H4 (cell line): Measurements from ENCODE around the gene DMBX1. TPM values are rescaled to one million over a fixed set of nuclear protein-coding genes. Genes with fewer than 3 reads are reported as not detected.

Experiments
- DNase-seq: peaks from one replicate; pipeline ENCODE4 v3.0.0-alpha.2; 2015; ENCODE audit warnings: low spot score
- total RNA-seq: library from RNA; depleted of rRNA; stranded (reverse); fragments of >200 nt; shearing (Covaris generic); gene quantifications from 2 replicates; pipeline ENCODE4 v1.2.3, GENCODE V29; 2014

Gene DMBX1
- total RNA-seq, 1 experiment from 2014 or later, result 0.37 TPM

DNA sequence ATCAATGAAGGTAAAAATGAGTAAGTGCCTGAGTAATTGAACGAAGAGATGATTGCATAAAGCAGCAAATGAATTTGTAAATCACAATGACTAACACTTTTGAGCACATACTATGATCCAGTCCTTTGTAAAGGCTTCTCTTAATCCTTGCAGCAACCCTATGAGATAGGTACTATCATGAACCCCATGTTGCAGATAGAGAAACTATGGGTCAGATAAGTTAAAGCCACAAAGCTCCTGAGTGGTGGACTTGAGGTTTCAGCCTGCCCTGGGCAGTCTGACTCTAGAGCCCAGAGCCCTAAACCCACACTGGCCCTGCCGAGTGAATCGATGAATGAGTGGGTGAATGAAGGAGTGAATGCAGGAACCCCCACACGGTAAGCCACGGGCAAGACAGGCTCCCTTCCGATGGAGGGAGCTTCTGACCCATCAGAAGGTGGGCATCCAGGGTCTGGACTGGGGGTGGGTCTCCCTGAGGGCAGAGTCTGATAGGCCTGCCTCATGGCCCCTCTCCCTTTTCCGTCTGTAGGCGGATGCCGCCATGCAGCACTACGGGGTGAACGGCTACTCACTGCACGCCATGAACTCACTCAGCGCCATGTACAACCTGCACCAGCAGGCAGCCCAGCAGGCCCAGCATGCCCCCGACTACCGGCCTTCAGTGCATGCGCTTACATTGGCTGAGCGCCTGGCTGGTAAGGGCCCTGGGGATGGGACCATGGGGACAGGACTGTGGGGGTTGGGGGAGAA is 17.0 kb downstream of the DMBX1 start:
- no peak for DNase-seq

- DNase-seq, result no peak
Measured at GRCh38 chr1:46508757-46509156, 19.1 kb downstream of the DMBX1 start.

GRCh38 chr1:46510341-46510997 is 20.8 kb downstream of the DMBX1 start:
- DNase-seq, result no peak

GRCh38 chr1:46510998-46511365 is 21.3 kb downstream of the DMBX1 start:
- no peak for DNase-seq

DNA sequence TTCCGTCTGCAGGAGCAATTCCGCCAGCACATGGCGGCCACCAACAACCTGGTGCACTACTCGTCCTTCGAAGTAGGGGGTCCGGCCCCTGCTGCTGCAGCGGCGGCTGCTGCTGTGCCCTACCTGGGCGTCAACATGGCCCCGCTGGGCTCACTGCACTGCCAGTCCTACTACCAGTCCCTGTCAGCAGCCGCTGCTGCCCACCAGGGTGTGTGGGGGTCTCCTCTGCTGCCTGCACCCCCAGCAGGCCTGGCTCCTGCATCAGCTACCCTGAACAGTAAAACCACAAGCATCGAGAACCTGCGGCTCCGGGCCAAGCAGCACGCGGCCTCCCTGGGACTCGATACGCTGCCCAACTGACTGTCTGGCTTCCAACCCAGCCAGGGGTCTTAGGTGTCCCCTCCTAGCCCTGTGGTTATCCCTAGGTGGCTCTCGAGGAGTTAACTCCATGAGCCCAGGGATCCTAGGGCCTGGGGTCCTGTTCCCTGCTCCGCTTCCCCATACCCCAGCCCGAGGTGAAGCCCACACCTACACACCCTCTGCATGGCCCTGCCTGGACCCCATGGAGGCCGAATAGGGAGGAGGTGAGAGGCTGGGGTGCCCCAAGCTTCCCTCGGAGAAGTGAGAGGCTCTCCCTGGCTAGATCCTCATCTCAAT is 22.6 kb downstream of the DMBX1 start:
- DNase-seq, result no peak

DNA sequence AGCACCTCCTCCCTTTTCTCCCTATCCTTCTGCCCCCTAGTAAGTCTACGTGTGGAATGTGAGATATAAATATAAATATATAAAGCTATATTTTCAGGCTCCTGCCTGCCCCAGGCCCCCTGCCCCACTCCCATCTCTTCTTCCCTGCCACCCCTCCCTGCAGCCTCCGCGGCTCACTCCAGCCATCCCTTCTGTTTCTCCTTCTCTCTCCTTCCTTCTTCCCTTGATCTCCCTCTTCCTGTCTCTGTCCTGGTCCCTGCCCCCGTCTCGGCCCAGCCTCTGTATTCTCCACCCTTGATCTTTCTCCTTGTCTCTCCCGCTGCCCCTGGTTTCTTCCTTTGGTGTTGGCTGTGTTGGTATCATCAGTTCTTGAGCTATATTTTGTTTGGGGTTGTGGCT is 23.2 kb downstream of the DMBX1 start:
- DNase-seq, result no peak

GRCh38 chr1:46513536-46513935 is 23.9 kb downstream of the DMBX1 start:
- no peak for DNase-seq

DNA sequence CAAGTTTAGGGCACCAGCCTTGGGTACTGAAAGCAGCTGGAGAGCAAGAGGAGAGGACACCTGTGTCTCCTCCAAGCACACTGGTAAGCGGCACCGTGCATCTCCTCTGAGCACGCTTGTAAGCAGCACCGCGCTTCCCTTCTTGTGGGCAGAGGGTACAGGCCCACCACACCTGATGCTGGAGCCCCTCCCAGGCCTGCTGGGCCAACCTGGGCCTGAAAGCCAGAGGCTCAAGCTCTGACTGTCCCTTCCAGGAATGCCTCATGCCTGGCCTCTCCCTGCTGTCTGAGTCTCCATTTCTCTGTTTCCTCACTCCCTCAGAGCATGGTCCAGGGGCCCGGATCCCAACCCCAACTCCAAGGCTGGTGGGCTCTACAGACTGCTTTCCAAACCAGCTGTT is 25.9 kb downstream of the DMBX1 start:
- no peak for DNase-seq

DNA sequence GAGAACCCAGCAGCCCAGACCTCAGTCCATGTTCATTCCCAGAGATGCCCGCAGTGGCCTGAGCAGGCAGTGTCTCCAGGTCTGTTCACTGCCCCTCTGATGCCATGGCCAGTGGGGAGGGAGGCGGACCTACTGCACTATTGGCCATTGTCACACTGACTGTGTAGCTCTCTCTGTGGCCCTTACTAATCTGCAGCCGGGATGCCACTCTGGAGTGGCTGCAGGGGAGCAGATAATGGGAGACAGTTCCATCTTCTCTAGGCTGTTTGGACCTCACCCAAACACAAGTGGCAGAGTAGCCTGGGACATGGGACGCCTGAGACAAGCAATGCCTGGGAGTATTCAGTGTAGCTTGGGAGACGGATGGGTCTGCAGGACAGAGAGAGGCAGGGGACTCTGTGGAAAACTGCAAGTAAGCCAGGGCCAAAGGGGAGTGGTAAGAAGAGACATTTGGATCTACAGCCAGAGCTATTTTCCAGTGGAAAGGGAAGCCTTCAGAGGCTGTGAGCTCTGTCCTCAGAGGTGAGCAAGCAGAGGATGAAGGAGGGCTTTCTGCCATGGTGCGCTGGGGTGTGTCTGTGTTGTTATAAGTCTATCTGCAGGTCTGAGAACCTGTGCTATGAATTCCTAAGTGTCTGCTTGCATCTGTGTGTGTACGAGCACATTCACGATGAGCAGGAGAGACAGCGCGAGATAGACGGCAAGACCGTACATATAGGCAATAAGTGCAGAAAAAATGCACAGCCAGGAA is 26.7 kb downstream of the DMBX1 start:
- no peak for DNase-seq

DNA sequence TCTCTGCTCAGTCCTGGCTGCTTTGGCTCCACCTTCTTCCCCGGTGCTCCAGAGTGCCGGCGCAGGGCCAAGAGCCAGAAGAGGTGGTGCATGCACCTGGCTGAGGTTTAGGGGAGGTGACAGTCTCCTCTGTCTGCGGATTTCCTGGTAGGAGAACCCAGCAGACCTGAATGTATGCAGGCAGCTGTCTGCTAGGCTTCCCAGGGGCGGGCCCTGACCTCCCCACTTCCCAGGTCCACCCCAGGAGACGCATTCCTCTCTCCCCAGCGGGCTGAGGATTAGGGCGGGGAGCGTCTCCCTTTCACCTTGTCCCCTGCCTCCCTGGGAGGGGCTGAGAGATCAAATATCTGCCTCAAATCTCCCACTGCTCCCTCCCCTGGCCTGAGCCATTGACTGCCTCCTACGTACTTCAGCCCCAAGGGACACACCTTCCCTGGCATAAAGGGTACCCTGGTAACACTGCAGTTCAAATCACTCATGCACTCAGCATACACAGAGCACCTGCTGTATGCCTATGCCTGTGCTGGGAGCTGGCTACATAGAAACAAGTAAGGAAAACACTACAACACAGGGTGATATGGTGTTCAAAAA is 27.5 kb downstream of the DMBX1 start:
- no peak for DNase-seq

GRCh38 chr1:46517932-46518498 is 28.4 kb downstream of the DMBX1 start:
- no peak for DNase-seq

- no peak for DNase-seq
Measured at GRCh38 chr1:46519209-46519608, 29.6 kb downstream of the DMBX1 start.

- DNase-seq, result peak; percentile 85
Measured at GRCh38 chr1:46520063-46520911, 30.7 kb downstream of the DMBX1 start.

DNA sequence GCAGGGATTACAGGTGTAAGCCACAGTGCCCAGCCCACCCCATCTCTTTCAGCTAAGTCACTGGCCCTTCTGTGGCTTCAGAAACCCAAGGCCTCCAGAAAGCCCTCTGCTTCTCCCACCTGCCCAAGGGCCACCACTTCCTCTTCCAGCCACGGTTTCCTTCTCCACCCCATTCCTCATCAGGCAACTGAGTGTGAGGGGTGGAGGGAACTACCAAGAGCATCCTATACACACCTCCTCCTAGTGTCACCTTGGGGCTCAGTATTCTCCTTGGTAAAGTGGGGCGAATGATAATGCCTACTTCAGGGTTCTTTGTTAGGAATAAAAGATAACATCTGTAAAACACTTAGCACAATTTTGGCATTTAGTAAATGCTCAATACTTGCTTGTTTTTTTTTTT is 31.8 kb downstream of the DMBX1 start:
- DNase-seq, result no peak

DNA sequence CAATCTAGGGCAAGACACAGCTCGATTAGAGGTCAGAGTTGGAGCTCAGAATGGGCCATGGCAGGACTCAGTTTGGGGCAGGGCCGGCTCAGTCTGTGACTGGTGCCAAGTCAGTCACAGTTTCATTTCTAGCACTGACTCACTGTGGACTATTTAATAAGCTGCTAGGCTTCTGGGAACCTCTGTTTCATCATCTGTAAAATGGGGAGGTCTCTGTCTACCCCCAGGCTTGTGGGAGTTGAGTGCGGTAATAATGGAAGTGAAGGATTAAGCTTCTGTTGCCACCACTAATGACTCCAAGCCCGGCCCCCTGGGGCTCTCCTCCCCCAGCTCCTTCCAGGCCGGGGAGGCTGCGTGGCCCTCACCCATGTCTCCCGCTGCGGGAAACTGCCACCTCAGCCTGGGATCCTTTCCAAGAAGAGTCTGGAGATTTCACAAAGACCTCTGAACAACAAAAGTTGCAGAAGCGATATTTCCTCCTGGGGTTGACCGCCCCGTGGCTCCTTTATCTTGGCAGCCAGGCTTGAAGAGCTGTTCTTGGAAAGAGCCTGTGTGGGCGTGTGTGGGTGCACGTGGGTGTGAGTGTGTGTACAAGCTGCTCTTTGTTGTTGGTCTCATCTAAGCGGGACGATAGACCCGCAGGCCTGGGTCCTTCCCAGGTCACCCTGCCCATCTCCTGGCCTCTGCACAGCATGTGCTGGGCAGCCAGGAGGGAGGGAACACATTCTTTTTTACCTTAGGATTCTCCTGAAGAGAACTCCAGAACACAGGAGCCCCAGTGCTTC is 32.7 kb downstream of the DMBX1 start:
- DNase-seq, result peak; percentile 95

DNA sequence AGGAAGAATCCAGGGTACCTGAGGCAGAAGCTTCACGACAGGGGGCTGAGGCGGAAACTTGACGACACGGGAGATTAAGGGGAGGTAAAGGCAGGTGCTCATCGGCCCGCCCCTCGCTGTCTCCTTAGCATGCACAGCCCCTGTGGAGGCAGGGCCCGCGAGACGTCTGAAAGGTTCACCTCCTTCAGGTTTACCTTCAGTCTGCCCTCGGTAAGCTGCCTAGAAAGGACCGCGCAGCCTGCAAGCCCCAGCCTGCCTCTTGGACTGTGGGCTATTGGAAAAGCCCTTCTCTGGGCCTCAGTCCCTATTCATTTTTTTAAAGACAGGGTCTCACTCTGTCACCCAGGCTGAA is 33.3 kb downstream of the DMBX1 start:
- no peak for DNase-seq

DNA sequence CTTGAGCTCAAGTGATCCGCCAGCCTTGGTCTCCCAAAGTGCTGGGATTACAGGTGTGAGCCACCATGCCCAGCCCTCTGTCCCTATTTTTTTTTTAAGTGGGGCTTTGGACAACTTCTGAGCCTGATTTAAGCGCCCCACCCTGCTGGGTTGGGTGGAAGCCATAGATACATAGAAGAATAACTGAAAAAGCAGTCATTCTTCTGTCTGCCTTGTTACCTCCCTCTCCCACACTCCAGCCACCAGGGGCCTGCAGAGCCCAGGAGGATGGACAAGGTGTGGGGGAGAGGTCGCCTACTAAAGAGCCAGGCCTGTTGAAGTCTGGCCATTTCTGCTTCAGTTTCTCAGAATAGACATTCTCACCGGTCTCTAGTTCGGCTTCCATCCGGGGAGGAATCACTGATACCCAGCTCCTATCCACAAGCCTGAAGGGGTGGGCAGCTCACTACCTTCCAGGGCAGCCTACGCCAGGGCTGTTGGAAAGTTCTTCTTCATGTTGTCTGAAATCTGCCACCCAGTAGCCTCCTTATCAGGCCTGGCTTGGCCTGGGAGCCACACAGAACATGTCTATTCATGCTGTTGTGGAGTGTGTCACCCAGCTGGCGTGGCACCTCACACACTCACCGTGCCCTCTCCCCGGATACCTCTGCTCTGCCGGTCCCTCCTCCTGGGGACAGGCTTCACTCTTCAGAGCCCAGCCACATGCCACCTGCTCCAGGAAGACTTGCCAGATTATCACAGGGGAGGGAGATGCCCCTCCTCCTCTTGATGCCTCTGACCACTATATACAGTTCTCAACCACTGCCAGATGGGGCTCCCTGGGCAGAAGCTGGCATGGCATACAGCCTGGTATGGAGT is 34.1 kb downstream of the DMBX1 start:
- peak; percentile 54 for DNase-seq

DNA sequence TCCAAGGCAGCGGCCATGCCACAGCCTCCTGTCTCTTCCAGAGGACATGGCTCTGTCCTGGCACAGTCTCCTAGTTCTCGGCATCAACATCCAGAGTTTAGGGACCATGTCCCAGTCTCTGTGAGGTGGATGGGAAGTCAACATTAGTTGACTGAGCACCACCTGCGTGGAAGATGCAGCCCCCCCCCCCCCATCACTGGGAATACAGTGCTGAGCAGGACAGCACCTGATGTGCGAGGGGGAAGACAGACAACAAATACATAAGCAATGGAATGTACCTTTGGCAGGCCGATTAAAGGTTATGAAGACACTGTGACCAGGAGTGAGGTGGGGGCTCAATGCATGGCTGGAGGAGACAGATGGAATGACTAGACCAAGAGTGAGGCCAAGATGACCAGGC is 35.2 kb downstream of the DMBX1 start:
- DNase-seq, result no peak
